GM12874 (cell line): ENCODE results near the gene PRKCA.

Source experiments
- CTCF ChIP-seq: IDR thresholded peaks from 2 replicates; pipeline ENCODE4 v1.5.1; 2011; ENCODE audit warnings: low read depth, mild to moderate bottlenecking, control low read depth, low read length, moderate library complexity; ENCODE audit not compliant: insufficient read depth

Gene PRKCA

GRCh38 chr17:66858226-66859083 is 556.0 kb downstream of the PRKCA start:
- no peak for TF ChIP-seq CTCF

- no peak for TF ChIP-seq CTCF
These were observed 556.9 kb downstream of the PRKCA start for GRCh38 chr17:66859353-66859752.

GRCh38 chr17:66860204-66860603 is 557.8 kb downstream of the PRKCA start:
- no peak for TF ChIP-seq CTCF
